HG02852 (cell line): ENCODE results near the gene LRRC58.
"Not testable (repeated sequence)": the region's sequence is repeated elsewhere in the genome, so short reads cannot be mapped to it uniquely, and the experiment has no call there.

Experiments
- ATAC-seq: cut with Tn5 transposase; IDR thresholded peaks from one replicate; pipeline ENCODE4 v1.9.1; 2021; ENCODE audit warnings: mild to moderate bottlenecking, moderate library complexity; ENCODE audit not compliant: unreplicated experiment

The LRRC58 gene

DNA sequence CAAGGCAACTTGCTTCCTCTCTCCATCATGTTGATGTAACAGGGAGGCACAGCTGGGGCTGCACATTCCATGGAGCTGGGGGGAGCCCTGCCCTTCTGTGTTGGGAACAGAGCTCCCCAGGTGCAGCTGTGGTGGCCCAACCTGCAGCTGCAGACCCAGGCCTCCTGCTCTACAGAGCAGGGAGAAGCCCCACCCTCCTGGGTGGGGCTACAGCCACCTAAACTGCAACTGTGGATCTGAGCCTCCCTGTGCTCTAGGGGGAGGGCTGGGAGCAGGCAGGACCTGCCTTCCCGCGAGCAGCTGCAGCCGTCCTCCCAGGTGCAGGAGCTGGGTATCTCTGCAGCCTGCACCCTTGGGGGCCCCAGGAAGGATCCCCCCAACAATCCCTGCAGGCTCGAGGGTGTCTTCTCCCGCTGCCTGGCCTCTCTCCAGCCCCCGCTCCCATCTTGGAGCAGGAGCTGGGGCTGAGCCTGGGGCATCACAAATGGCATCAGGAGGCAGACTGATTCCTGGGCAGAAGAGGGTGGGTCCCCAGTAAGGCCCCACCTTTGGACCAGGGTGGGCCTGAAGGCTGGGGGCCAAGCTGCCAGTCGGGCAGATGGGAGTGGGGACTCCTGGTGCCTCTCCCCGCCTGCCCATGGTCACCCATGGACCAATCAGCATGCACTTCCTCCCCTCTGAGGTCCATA is 7.4 kb downstream of the LRRC58 start:
- ATAC-seq, result no peak

DNA sequence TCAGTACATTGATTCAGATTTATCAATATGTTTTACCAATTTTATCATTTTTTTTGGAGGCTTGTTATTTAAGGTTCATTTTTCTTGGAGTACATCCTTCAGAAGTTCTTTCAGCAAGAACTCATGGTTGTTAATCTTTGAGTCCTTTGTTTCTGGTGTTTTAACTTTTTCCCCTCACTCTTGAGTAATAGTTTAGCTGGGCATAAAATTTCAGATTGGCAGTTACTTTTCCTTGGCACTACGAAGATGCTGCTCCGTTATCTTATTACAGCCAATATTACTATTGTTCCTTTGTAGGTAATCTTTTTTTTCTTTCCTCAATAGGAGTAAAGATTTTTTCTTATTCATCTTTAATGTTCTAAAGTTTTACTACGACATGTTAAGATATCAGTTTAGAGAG is 9.8 kb downstream of the LRRC58 start:
- ATAC-seq, result no peak

DNA sequence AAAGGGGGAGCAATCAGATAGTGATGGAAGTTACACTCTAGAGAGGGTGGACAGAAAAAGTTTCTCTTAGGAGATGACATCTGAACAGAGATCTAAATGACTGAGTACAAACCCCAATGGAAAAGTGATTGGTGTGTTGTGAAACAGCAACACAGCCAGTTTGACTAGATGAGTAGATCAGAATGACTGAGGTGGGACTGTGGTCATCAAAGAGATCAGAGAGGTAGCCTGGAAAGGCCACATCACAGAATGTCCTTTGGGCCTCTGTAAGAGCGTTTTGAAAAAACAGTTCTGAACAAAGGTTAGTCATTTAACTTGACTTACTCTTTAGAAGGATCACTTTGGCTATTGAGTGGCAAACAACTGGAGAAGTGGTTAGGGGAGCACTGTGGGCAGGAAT is 10.6 kb downstream of the LRRC58 start:
- no peak for ATAC-seq

DNA sequence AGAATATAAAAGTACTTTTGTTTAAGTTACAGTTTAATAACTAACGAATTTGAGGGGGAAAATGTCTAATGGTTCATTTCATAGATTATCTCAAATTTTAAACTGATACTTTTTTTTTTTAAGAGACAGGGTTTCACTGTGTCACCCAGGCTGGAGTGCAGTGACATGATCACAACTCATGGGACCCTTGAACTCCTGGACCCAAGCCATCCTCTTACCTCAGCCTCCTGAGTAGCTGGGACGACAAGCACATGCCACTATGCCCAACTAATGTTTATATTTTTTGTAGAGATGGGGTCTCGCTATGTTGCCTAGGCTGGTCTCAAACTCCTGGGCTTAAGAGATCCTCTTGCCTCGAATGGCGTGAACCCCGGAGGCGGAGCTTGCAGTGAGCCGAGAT is 16.5 kb downstream of the LRRC58 start:
- ATAC-seq, result no peak

DNA sequence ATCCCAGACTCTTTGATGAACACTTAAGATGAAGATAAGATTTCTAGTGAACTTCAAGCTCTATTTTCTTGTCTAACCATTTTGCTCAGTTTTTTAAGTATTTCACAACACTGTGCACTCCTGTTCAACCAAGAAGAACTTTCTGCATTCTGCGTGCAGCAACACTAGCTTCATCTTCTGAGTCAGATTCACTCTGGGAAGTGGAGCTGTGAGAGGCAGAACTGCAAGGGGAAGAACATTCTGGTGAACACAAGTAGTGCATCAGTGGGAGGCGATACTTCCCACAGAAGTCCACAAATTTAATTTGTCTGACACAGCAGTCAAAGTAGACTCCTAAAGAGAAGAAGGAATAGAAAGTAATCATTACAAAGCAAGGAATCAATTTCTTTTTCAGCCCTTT is 18.1 kb downstream of the LRRC58 start:
- ATAC-seq, result no peak

DNA sequence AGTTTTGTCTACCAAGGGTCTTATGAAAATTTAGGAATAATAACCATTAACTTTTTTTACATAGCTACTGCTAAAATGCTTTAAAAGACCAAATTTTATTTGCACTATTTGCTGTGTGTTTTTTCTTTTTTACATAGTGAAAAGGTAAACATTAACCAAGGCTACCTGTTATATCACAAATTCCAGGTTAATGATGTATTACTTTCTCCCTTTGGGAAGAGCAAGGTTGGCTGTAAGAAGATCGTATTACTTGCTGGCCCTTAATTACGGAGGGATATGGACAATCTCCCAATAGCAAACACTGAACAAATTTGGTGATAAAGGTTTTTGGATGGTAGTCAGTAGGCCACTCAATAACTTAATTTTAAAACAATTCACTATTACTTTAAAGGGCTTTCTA is 22.4 kb downstream of the LRRC58 start:
- no peak for ATAC-seq

DNA sequence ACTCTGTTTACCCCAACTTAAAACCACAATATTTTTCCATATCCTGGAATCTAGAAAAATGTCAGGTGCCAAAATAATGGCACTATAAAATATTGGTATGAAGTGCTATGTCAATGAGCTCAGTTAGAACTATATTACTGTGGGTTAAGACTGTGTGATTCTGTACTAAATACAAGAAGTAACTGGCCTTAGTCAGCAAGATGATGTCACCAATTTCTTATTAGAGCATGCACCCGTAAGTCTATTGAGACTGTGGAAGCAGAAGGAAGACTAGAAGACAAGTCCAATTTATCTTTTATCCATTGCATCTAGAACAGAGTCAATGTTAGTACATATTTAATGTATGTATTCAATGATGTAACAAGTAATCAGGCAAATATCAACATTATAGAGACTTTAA is 25.0 kb downstream of the LRRC58 start:
- no peak for ATAC-seq

DNA sequence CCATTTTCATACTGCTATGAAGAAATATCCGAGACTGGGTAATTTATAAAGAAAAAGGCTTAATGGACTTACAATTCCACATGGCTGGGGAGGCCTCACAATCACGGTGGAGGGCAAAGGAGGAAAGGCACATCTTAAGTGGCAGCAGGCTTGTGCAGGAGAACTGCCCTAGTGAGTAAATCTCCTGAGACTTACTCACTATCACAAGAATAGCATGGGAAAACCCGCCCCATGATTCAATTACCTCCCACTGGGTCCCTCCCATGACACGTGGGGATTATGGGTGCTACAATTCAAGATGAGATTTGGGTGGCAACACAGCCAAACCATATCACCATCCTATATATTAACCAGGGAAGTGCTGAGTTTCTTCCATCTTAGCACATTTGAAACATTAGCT is 25.4 kb downstream of the LRRC58 start:
- not testable (repeated sequence) for ATAC-seq

DNA sequence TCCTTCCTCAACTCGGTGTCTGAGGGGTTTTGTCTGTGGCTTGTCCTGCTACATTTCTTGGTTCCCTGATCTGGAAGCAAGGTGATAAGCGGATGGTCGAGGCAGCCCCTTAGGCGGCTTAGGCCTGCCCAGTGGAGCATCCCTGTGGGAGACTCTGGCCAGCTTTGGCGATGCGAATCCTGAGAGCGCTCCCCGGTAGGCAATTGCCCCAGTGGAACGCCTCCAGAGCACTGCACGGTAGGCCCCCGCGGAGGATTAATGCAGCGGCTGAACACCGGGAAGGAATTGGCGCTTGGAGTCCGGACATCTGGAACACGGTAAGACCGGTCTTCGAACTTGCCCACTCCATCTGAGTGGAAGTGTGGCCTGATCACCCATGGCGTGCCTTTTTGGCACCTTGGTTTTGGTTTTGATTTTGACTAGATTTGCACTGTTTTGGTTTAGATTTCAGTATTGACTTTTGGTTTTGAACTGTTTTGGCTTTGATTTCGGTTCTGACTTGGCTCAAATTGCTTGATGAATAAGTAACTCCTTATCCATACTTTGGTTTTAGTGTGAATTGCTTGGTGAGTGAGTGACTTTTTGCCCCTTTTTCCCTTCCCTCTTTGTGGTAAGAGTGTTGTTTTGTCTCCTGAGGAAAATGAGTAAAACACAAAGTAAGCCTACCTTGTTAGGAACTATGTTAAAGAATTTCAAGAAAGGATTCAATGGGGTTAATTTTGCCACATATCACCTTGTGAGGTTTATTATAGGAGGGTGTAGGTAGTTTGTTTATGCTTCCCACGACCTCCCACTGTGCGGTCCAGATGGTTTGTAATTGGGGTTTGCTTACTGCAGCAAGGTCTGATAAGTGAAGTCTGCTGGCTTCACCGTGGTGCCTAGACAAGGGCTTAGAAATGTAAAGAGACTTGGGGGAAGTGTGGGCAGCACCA is 37.0 kb downstream of the LRRC58 start:
- ATAC-seq, result no peak

DNA sequence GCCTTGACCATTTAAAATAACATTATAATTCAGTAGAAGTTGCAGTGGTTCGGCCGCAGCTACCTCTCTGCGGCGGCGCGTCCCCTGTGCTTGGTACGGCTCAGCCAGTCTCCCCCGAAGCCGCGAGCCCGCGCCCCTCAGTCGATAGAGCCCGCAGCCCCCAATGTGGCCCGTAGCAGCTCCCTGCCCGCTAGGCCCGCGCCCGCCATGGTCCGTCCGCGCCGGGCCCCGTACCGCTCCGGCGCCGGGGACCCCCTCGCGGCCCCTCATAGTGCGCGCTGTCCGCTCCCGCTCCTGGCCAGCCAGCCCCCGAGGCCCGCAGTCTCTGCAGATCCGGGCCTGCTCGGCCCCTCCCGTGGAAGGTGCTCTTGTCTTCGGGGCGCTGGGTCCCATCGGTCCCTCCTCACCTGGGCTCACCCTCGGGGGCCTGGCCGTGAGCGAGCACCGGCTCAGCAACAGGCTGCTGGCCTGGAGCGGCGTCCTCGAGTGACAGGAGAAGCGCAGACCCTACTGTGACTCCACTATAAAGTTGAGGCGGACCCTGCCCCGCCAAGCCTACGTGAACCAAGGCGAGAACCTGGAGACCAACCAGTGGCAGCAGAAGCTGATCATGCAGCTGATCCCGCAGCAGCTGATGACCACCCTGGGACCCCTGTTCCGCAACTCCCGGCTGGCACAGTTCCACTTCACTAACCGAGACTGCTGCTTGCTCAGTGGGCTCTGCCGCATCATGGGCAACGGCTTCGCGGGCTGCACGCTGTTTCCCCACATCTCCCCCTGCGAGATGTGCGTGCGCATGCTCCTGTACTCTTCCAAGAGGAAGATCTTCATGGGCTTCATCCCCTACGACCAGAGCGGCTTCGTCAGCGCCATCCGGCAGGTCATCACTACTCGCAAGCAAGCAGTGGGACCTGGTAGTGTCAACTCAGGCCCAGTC is 42.4 kb downstream of the LRRC58 start:
- no peak for ATAC-seq

DNA sequence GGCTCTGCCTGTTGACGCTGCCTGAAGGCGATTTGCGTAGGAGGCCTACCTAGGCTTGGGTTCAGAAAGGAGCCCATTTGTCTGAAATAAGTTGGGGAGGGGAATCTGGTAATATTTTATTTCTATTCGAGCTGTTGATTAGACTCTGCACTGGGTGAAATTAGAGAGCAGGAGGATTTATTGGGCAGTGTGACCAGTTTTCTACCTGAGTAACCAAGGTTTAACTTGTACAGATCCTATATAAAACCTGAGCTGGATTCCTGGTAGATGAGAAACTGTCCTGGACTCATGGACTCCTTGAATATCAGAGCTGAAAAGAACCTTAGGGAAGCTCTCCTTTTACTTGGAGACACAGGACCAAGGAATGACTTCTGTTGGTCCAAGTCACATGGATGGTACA is 44.5 kb downstream of the LRRC58 start:
- no peak for ATAC-seq

DNA sequence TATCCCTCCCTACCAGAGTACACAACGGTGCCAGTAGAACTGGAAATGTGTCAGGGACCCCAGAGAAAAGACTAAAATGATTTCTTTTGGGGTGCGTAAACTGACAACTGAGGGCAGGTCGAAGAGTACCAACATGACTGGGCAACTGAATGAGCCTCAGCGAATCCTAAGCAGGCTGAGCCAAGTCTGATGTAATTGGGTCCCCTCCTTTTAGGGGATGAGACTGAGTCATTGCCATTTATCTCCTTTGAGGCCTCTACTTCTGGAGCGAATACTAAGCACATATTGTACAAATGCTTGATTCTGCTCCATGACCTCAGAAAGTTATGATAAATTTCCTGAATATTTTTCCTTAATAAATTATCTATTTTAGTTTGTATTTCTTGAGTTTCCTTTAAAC is 46.8 kb downstream of the LRRC58 start:
- ATAC-seq, result no peak

DNA sequence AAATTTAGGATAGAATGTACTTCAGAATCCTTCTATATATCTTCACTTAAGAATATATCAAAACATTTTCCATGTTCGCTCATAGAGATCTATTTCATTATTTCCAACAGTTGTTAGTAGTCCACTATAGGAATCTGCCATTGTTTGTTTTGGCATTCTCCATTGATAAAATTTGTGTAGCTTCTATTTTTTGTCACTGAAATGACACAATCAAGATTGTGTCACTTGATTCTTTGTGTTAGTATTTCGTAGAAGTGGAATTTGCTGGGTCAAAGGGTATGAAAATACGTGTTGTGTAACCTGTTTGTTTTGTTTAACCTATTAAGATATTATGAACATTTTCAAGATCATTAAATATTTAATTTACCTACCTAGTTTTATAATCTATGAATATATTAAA is 48.2 kb downstream of the LRRC58 start:
- ATAC-seq, result no peak

DNA sequence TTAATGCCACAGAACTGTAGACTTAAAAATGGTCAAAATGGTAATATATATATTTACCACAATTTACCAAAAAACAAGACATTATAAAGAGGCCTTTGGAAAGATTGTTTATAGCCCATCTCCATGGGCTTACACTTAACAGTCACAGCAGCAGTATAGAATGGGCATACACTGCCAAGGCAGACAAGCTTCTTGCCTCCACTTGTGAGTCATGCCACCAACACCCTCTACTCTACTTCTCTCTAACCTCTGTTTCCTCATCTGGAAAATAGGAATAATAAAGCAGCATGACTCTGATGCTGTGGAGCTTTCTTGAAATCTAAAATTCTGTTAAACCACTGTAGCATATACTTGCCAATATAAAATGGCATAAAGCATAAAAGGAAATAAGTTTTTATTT is 49.8 kb downstream of the LRRC58 start:
- no peak for ATAC-seq

DNA sequence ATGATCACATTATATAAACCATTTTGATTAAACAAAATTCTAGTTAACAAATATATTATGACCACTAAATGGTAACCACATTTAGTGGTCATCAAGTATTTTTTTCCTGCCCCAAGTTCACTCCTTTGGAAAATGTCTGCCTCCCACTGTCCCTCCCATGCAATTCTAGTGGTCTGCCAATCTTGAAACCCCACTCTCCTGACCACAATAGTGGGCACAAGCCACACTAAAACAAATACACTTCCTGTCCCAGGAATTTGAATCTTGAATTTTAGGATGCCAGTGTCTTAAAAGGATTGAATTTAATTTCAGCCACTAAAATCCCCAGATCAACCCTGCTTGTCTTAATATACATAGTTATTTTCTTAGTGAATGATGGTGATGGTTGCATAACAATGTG is 50.2 kb downstream of the LRRC58 start:
- no peak for ATAC-seq

DNA sequence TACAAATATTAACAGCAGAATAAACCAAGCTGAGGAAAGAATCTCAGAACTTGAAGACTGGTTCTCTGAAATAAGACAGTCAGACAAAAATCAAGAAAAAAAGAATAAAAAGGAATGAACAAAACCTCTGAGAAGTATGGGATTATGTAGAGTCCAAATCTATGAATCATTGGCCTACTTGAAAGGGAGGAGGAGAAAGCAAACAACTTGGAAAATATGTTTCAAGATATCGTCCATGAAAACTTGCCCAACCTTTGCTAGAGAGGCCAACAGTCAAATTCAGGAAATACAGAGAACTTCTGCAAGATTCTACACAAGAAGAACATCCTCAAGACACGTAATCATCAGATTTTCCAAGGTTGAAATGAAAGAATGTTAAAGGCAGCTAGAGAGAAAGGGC is 57.6 kb downstream of the LRRC58 start:
- not testable (repeated sequence) for ATAC-seq

DNA sequence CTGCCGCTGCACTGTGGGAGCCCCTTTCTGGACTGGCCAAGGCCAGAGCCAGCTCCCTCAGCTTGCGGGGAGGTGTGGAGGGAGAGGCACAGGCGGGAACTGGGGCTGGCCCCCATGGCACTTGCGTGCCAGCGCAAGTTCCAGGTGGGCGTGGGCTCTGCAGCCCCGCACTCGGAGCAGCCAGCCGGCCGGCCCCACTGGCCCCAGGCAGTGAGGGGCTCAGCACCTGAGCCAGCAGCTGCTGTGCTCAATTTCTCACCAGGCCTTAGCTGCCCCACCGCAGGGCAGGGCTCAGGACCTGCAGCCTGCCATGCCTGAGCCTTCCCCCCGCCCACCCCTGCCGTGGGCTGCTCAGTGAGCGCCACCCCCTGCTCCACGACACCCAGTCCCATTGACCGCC is 59.5 kb downstream of the LRRC58 start:
- ATAC-seq, result no peak

DNA sequence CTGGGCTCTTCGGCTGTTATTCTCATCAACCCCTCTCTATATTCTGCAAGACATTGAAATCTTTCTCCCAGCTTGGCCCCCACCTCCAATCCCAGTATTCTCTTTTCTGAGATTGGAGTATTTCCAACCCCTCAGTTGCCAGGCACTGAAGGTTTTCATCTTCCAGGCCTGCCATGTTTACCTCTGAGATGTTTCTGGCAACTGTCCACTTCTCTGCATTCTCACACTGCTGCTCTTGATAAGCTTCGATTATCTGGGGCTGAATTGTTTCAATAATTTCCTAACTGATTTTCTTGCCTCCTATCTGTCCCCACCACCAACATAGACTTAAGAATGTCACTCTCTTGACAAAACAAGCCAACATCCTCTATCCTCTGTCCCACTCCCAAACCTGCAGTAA is 62.7 kb downstream of the LRRC58 start:
- no peak for ATAC-seq

DNA sequence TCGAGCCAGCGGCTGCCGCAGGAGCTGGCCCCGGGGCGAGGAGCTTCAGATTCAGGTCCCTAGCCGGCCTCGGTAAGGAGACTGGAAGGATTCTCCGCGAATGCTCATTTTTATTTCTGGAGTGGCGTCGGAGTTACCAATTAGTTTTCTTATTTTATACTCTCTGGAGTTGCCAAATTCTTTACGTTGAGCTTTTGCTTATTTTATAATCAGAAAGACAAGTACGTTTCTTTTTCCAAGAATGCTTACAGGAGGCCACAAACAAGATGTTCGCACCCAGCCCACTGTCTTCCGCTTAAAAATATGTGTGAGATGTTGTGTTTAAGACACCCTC is 63.7 kb downstream of the LRRC58 start:
- no peak for ATAC-seq

DNA sequence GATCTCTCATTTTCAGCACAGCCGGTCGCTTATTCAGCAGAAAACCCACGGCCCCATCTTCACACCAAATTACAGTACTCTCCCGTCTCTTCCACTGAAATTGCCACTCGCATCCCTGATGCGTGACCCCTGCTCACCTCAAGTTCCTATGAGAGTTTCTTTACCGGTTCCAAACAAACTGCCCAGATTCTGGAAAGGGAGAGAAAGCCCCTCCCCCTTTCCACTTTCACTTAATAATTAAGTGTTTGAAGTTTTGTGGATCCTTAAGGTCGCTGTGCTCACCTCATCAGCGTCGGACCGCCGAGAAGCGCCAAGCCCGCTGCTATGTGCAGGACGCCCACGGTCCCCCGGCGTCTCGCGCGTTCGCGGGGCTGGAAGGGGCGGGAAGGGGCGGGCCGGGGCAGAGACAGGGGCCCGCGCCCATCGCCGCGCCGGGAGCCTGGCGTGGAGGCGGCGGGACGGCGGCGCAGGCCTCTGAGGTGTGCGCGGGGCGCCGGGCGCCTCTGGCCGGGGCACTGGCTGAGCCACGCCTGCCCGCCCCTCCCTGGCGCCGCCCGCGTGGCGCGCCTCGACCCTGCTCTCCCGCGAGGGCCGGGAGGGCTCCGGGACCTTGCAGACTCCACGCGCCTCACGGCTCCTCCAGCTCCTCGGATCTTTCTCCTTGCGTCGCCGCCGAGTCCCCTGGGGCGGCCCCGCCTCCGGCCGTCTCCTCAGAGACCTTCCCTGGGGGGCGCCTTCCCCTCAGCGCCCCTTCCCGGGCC is 64.2 kb downstream of the LRRC58 start, which contains the start of gene GPR156:
GPR156 (minus strand) TSS at position 476 of the 761 bp plus-strand sequence. CDS start 41,124 bp downstream, outside the sequence.
- no peak for ATAC-seq

DNA sequence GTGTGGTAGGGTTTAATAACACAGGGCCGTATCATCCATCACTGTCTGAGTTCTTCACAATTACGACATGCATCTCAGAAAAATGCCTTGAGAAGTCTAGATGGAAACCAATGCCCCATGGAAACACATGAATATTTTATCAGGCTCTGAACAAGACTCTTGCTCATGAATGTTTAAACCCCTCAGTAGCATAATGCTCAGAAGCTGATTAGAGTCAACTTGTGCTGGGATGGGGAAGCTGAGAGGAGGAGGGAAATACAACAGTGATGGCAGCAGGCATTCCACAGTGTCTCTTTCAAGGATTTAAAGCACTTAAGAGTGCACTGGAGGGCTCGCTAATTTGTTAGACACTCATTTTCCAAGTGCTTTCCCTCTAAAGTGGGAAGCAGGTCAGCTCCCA is 67.9 kb downstream of the LRRC58 start:
- ATAC-seq, result no peak
